ENCODE measurements around the gene ADGRF3. TPM values are rescaled to one million over a fixed set of nuclear protein-coding genes. Genes with fewer than 3 reads are reported as not detected.

The ADGRF3 gene
- total RNA-seq, 1 donor from 2014 or later = 0.04 TPM

DNA sequence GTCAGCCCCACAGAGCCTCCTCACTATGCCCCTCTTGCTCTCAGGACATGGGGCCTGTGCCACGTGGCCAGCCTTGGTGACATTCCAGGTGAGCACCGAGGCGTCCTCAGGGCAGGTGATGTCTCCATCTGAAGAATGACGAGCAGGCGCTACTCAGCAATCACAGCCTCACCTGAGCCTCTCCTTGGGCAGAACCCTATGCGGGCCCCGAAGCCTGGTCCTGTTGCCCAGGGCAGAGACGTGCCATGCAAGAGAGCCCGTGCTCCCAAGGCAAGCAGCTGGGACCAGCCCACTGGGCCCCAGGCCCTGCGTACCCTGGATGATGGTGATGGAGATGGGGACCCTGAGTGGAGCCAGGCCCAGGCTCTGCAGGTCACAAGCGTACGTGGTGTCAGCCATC lies 33.1 kb downstream of the ADGRF3 start:
- no peak for DNase-seq (ENCODE audit: low spot score)
- Histone ChIP-seq H3K9me3 (ENCODE audit: low read depth) (no peaks in the 10 kb centered on the region), H3F3A (ENCODE audit: low read depth) (no peaks in the 10 kb centered on the region), H3K27ac (no peak overlapping the region), H3K4me2 (no peak overlapping the region), H4K20me1 (ENCODE audit: low read depth) (no peaks in the 10 kb centered on the region), H3K36me3 (no peaks in the 10 kb centered on the region), H3K79me2 (ENCODE audit: low read depth) (no peaks in the 10 kb centered on the region), H3K4me1 (peaks cover 1% of the 10 kb centered on the region), H3K27me3 (no peaks in the 10 kb centered on the region), H3K4me3 (no peak overlapping the region), H2AFZ (replicated peaks) (no peak overlapping the region), H3K9ac (no peak overlapping the region)
- Mint-ChIP-seq H3K36me3 (peaks cover 2% of the 10 kb centered on the region), H3K4me1 (peaks cover 9% of the 10 kb centered on the region), H3K27ac (no peak overlapping the region), H3K4me3 (no peak overlapping the region), H3K9me3 (no peaks in the 10 kb centered on the region), H3K27me3 (ENCODE audit: insufficient read depth, low read depth) (no peaks in the 10 kb centered on the region)
- TF ChIP-seq EZH2 (IDR thresholded peaks at IDR 0.05) (no peak), EZH2phosphoT487 (IDR thresholded peaks at IDR 0.05) (no peak)
- TF ChIP-seq, protein P1, sequence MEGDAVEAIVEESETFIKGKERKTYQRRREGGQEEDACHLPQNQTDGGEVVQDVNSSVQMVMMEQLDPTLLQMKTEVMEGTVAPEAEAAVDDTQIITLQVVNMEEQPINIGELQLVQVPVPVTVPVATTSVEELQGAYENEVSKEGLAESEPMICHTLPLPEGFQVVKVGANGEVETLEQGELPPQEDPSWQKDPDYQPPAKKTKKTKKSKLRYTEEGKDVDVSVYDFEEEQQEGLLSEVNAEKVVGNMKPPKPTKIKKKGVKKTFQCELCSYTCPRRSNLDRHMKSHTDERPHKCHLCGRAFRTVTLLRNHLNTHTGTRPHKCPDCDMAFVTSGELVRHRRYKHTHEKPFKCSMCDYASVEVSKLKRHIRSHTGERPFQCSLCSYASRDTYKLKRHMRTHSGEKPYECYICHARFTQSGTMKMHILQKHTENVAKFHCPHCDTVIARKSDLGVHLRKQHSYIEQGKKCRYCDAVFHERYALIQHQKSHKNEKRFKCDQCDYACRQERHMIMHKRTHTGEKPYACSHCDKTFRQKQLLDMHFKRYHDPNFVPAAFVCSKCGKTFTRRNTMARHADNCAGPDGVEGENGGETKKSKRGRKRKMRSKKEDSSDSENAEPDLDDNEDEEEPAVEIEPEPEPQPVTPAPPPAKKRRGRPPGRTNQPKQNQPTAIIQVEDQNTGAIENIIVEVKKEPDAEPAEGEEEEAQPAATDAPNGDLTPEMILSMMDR (IDR thresholded peaks at IDR 0.05) = no peak

DNA sequence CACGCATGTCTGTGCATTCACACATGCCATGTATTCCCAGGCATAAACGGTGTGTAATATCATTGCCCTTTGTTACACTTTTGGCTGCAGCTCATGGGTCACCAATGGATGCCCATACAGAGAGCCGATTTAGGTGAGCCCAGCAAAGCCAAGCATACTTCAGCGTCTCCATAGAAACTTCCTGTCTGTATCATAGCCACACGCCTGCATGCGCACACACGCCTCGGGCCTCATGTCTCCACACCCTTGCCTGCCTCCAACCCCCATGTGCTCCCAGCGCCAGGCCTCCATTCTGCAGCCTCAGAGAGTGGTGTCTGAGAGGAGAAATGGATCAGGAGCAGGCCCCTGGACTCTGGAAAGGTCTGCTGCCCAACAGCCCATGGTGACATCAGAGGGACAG lies 34.1 kb downstream of the ADGRF3 start:
- no peaks in the 10 kb centered on the region for H3K4me1 ChIP-seq
- TF ChIP-seq, protein P1 (IDR thresholded peaks at IDR 0.05) = no peak
- TF ChIP-seq EZH2phosphoT487 (IDR thresholded peaks at IDR 0.05) (no peak), EZH2 (IDR thresholded peaks at IDR 0.05) (no peak)
- no peak overlapping the region for H3K9ac ChIP-seq
- no peaks in the 10 kb centered on the region for H4K20me1 ChIP-seq (ENCODE audit: low read depth)
- H3K79me2 ChIP-seq (ENCODE audit: low read depth) = no peaks in the 10 kb centered on the region
- H3K4me1 Mint-ChIP-seq = peaks cover 6% of the 10 kb centered on the region
- DNase-seq (ENCODE audit: low spot score) = no peak
- H3K27me3 Mint-ChIP-seq (ENCODE audit: insufficient read depth, low read depth) = no peaks in the 10 kb centered on the region
- H3K36me3 ChIP-seq = no peaks in the 10 kb centered on the region
- no peak overlapping the region for H2AFZ ChIP-seq (replicated peaks)
- H3K4me3 Mint-ChIP-seq = no peak overlapping the region
- no peaks in the 10 kb centered on the region for H3K27me3 ChIP-seq
- no peak overlapping the region for H3K27ac ChIP-seq
- H3K9me3 ChIP-seq (ENCODE audit: low read depth) = no peaks in the 10 kb centered on the region
- H3K9me3 Mint-ChIP-seq = no peaks in the 10 kb centered on the region
- H3F3A ChIP-seq (ENCODE audit: low read depth) = no peaks in the 10 kb centered on the region
- H3K36me3 Mint-ChIP-seq = peaks cover 2% of the 10 kb centered on the region
- no peak overlapping the region for H3K4me2 ChIP-seq
- peak overlapping the region; percentile 66 for H3K27ac Mint-ChIP-seq
- no peak overlapping the region for H3K4me3 ChIP-seq

DNA sequence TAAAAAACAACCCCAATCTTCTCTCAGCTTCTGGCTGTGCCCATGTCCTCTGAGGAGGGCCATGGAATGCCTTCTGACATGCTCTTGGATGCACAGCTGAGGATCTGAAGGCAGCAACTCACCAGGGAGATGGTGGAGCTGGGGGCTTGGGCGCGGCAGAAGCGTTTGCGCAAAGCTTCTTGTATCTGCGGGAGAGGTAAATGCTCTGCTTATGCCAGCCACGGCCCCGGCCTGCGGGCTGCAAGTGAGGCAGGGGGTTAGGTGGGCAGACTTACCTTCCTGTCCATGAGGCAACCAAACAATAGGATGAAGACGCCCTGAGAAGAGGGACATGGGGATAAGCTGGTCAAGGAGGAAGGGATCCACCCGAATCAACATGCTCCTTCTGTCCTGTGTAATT lies 36.7 kb downstream of the ADGRF3 start:
- H3K4me2 ChIP-seq = no peak overlapping the region
- no peak overlapping the region for H3K27ac ChIP-seq
- H2AFZ ChIP-seq (replicated peaks) = no peak overlapping the region
- no peaks in the 10 kb centered on the region for H3K27me3 ChIP-seq
- no peaks in the 10 kb centered on the region for H4K20me1 ChIP-seq (ENCODE audit: low read depth)
- H3K9me3 ChIP-seq (ENCODE audit: low read depth) = no peaks in the 10 kb centered on the region
- no peak for DNase-seq (ENCODE audit: low spot score)
- Mint-ChIP-seq H3K27me3 (ENCODE audit: insufficient read depth, low read depth) (peaks cover 6% of the 10 kb centered on the region), H3K4me1 (peaks cover 12% of the 10 kb centered on the region), H3K36me3 (peaks cover 2% of the 10 kb centered on the region), H3K4me3 (no peak overlapping the region), H3K27ac (no peak overlapping the region), H3K9me3 (no peaks in the 10 kb centered on the region)
- no peaks in the 10 kb centered on the region for H3K36me3 ChIP-seq
- TF ChIP-seq, protein P1 (IDR thresholded peaks at IDR 0.05) = no peak
- no peak for TF ChIP-seq EZH2phosphoT487 (IDR thresholded peaks at IDR 0.05)
- no peak for TF ChIP-seq EZH2 (IDR thresholded peaks at IDR 0.05)
- H3K79me2 ChIP-seq (ENCODE audit: low read depth) = no peaks in the 10 kb centered on the region
- H3K4me3 ChIP-seq = no peak overlapping the region
- no peaks in the 10 kb centered on the region for H3F3A ChIP-seq (ENCODE audit: low read depth)
- H3K9ac ChIP-seq = no peak overlapping the region
- peaks cover 19% of the 10 kb centered on the region for H3K4me1 ChIP-seq
